Glomerular visceral epithelial cell (primary cell): ENCODE data around the gene EXPH5.
"Not testable (repeated sequence)": the region's sequence is repeated elsewhere in the genome, so short reads cannot be mapped to it uniquely, and the experiment has no call there.

Experiments used
- DNase-seq: peaks from one replicate; pipeline ENCODE4 v3.0.0-alpha.2; 2016; ENCODE audit errors: extremely low spot score

Gene EXPH5

GRCh38 chr11:108593214-108593922 lies at the start of gene EXPH5:
TSS of gene EXPH5 (minus strand) at chr11:108593768. CDS start at chr11:108593536, 232 bp downstream.
- peak; percentile 87 for DNase-seq

GRCh38 chr11:108641752-108642151 lies 48.2 kb upstream of the EXPH5 start:
- not testable (repeated sequence) for DNase-seq

GRCh38 chr11:108639146-108639545 lies 45.6 kb upstream of the EXPH5 start:
- DNase-seq = no peak

- no peak for DNase-seq
Observed at GRCh38 chr11:108636222-108636621, 42.7 kb upstream of the EXPH5 start.

- DNase-seq = no peak
Observed at GRCh38 chr11:108635106-108635505, 41.5 kb upstream of the EXPH5 start.

- no peak for DNase-seq
Observed at GRCh38 chr11:108632041-108632704, 38.6 kb upstream of the EXPH5 start.

GRCh38 chr11:108629274-108629673 lies 35.7 kb upstream of the EXPH5 start:
- DNase-seq = no peak

- DNase-seq = no peak
Observed at GRCh38 chr11:108628812-108629211, 35.2 kb upstream of the EXPH5 start.

- DNase-seq = no peak
Observed at GRCh38 chr11:108628326-108628725, 34.8 kb upstream of the EXPH5 start.

GRCh38 chr11:108624196-108624925 lies 30.8 kb upstream of the EXPH5 start:
- DNase-seq = no peak

- no peak for DNase-seq
Observed at GRCh38 chr11:108622341-108622740, 28.8 kb upstream of the EXPH5 start.

- no peak for DNase-seq
Observed at GRCh38 chr11:108620958-108621772, 27.6 kb upstream of the EXPH5 start.

- no peak for DNase-seq
Observed at GRCh38 chr11:108618529-108618928, 25.0 kb upstream of the EXPH5 start.

- no peak for DNase-seq
Observed at GRCh38 chr11:108617055-108617454, 23.5 kb upstream of the EXPH5 start.

GRCh38 chr11:108616549-108616948 lies 23.0 kb upstream of the EXPH5 start:
- peak; percentile 93 for DNase-seq

GRCh38 chr11:108614086-108614485 lies 20.5 kb upstream of the EXPH5 start:
- no peak for DNase-seq

GRCh38 chr11:108609682-108610081 lies 16.1 kb upstream of the EXPH5 start:
- DNase-seq = peak; percentile 68

- no peak for DNase-seq
Observed at GRCh38 chr11:108608548-108608947, 15.0 kb upstream of the EXPH5 start.

- no peak for DNase-seq
Observed at GRCh38 chr11:108606495-108607160, 13.1 kb upstream of the EXPH5 start.

GRCh38 chr11:108606070-108606469 lies 12.5 kb upstream of the EXPH5 start:
- DNase-seq = no peak

- DNase-seq = not testable (repeated sequence)
Observed at GRCh38 chr11:108602818-108603217, 9.2 kb upstream of the EXPH5 start.
